Measurements from ENCODE around the gene ALDH7A1. TPM values are rescaled to one million over a fixed set of nuclear protein-coding genes. Genes with fewer than 3 reads are reported as not detected.
"Not testable (repeated sequence)": the region's sequence is repeated elsewhere in the genome, so short reads cannot be mapped to it uniquely, and the experiment has no call there.

ALDH7A1 gene
- total RNA-seq, 2 experiments from 2014 or later = 3.2 to 4.2 TPM

- no peaks in the 10 kb centered on the region for H3K27me3 Mint-ChIP-seq
- DNase-seq = no peak
- no peaks in the 10 kb centered on the region for H3K36me3 Mint-ChIP-seq
- no peaks in the 10 kb centered on the region for H3K4me1 Mint-ChIP-seq
- no peak for ATAC-seq (ENCODE audit: low read depth)
- H3K4me3 Mint-ChIP-seq = no peak overlapping the region
- H3K27ac Mint-ChIP-seq = no peak overlapping the region
- POLR2A ChIA-PET = no interaction called here
- no peaks in the 10 kb centered on the region for H3K9me3 Mint-ChIP-seq
Observed at GRCh38 chr5:126579716-126580115, 15.3 kb downstream of the ALDH7A1 start.

GRCh38 chr5:126577415-126577814 is 17.6 kb downstream of the ALDH7A1 start:
- H3K36me3 Mint-ChIP-seq = no peaks in the 10 kb centered on the region
- no peaks in the 10 kb centered on the region for H3K4me1 Mint-ChIP-seq
- ATAC-seq (ENCODE audit: low read depth) (no peak), DNase-seq (no peak)
- H3K27ac Mint-ChIP-seq = no peak overlapping the region
- POLR2A ChIA-PET = no interaction called here
- H3K27me3 Mint-ChIP-seq = no peaks in the 10 kb centered on the region
- no peak overlapping the region for H3K4me3 Mint-ChIP-seq
- H3K9me3 Mint-ChIP-seq = no peaks in the 10 kb centered on the region

DNA sequence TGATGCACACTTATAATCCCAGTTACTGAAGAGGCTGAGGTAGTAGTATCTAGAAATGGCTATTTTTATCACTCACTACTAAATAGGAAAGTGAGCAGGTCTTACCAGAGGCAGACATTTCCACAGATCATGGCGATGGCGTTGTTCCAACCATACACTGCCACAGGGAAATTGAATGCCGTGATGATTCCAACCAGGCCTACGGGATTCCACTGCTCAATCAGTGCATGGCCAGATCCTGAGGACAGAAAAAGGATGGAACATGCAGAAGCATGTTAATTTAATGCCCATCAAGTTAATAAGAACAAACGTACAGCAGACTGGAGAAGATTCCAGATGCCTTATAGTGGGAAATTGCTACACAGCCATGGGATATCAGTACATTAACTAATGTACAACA is 18.0 kb downstream of the ALDH7A1 start:
- H3K27ac Mint-ChIP-seq = no peak overlapping the region
- POLR2A ChIA-PET = no interaction called here
- no peaks in the 10 kb centered on the region for H3K36me3 Mint-ChIP-seq
- H3K27me3 Mint-ChIP-seq = no peaks in the 10 kb centered on the region
- no peaks in the 10 kb centered on the region for H3K9me3 Mint-ChIP-seq
- H3K4me3 Mint-ChIP-seq = no peak overlapping the region
- DNase-seq (no peak), ATAC-seq (ENCODE audit: low read depth) (no peak)
- no peaks in the 10 kb centered on the region for H3K4me1 Mint-ChIP-seq

DNA sequence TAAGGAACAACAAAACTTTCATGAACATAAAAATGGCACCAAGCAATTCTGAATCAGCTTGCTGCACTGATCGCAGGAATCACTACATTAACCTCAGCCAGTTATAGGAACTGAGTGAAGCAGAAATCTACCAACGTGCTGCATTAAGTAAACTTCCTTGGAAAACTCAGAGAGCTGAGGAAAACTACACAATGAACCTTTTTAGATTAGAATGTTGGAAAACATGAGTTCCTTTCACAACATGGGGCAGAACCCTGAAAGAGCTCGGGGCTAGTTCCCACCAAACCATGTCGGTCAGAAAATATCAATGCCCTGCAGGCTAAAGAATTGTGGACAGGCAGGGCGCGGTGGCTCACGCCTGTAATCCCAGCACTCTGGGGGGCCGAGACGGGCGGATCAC is 19.4 kb downstream of the ALDH7A1 start:
- no peaks in the 10 kb centered on the region for H3K4me1 Mint-ChIP-seq
- H3K27me3 Mint-ChIP-seq = no peaks in the 10 kb centered on the region
- POLR2A ChIA-PET = no interaction called here
- H3K4me3 Mint-ChIP-seq = no peak overlapping the region
- no peak overlapping the region for H3K27ac Mint-ChIP-seq
- no peaks in the 10 kb centered on the region for H3K36me3 Mint-ChIP-seq
- ATAC-seq (ENCODE audit: low read depth) (no peak), DNase-seq (no peak)
- no peaks in the 10 kb centered on the region for H3K9me3 Mint-ChIP-seq

DNA sequence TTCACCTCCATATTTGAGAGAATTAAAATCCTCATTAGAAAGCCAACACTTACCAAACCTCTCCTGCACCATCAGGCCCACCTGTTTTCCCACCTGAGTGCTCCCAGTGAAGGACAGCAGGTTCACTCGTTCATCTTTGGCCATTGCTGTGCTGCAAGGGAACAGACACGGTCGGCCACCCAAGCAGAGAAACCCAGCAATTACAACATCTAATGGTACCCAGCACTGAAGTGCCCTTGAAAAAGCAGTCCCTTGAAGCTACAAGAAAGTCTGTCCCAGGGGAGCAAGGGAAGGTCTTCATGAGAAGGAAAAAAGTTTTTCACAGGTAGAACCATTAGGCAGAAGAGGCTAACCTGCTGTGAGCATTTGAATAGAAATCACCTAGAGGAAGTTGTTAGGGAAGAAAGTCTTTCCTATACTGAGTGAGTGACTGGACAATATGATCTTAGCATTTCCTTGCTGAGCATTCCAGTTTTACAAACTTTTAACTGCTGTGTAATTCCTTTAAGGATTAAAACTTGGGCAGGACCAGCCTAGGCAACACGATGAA is 26.7 kb downstream of the ALDH7A1 start:
- no peaks in the 10 kb centered on the region for H3K36me3 Mint-ChIP-seq
- no peak for ATAC-seq (ENCODE audit: low read depth)
- no peaks in the 10 kb centered on the region for H3K4me1 Mint-ChIP-seq
- no peaks in the 10 kb centered on the region for H3K9me3 Mint-ChIP-seq
- H3K27ac Mint-ChIP-seq = no peak overlapping the region
- H3K4me3 Mint-ChIP-seq = no peak overlapping the region
- no peaks in the 10 kb centered on the region for H3K27me3 Mint-ChIP-seq
- DNase-seq = no peak
- POLR2A ChIA-PET = no interaction called here

DNA sequence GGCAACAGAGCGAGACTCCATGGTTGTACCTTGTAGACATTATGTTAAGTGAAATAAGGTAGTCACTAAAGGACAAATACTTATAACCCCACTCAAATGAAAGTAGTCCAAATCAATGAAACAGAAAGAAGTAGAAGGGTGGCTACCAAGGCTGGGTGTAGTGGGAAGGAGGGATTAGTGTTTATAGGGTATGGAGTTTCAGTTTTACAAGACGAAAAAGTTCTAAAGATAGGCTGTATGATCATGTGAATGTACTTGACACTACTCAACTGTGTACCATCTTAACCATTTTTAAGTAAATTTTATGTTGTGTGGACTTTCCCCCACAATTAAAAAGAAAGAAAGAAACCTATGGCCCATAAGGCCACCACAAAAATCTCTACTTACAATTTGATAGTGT is 32.2 kb downstream of the ALDH7A1 start:
- no peaks in the 10 kb centered on the region for H3K4me1 Mint-ChIP-seq
- ATAC-seq (ENCODE audit: low read depth) (no peak), DNase-seq (no peak)
- POLR2A ChIA-PET = no interaction called here
- no peaks in the 10 kb centered on the region for H3K9me3 Mint-ChIP-seq
- H3K4me3 Mint-ChIP-seq = no peak overlapping the region
- no peaks in the 10 kb centered on the region for H3K36me3 Mint-ChIP-seq
- H3K27me3 Mint-ChIP-seq = no peaks in the 10 kb centered on the region
- H3K27ac Mint-ChIP-seq = no peak overlapping the region

DNA sequence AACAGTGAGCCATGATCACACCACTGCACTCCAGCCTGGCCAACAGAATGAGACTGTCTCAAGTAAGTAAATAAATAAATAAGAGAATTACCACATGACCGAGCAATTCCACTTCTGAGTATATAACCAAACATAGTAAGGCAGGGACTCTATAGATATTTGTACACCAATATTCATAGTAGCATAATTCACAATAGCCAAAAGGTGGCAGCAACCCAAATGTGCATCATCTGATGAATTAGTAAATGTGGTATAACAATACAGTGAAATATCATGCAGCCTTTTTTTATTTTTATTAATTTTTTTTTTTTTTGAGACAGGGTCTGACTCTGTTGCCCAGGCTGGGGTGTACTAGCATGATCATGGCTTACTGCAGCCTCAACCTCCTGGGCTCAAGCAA is 33.1 kb downstream of the ALDH7A1 start:
- H3K4me3 Mint-ChIP-seq = no peak overlapping the region
- no peaks in the 10 kb centered on the region for H3K27me3 Mint-ChIP-seq
- no peaks in the 10 kb centered on the region for H3K4me1 Mint-ChIP-seq
- no peaks in the 10 kb centered on the region for H3K36me3 Mint-ChIP-seq
- H3K27ac Mint-ChIP-seq = no peak overlapping the region
- no peaks in the 10 kb centered on the region for H3K9me3 Mint-ChIP-seq
- POLR2A ChIA-PET = no interaction called here
- DNase-seq = no peak
- ATAC-seq (ENCODE audit: low read depth) = no peak

DNA sequence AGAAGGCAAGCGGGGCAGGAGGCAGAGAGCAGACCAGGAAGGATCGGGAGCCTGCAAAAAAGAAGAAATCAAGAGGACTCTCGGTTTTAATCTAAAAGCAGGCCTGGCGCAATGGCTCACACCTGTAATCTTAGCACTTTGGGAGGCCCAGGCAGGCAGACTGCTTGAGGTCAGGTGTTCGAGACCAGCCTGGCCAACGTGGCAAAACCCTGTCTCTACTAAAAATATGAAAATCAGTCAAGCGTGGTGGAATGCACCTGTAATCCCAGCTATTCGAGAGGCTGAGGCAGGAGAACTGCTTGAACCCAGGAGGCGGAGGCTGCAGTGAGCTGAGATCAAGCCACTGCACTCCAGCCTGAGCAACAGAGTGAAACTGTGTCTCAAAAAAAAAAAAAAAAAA is 39.9 kb downstream of the ALDH7A1 start:
- ATAC-seq (ENCODE audit: low read depth); H3K36me3 Mint-ChIP-seq; H3K4me3 Mint-ChIP-seq; H3K4me1 Mint-ChIP-seq; H3K27ac Mint-ChIP-seq; POLR2A ChIA-PET; H3K27me3 Mint-ChIP-seq; H3K9me3 Mint-ChIP-seq; DNase-seq: not testable (repeated sequence)

GRCh38 chr5:126552614-126553013 is 42.4 kb downstream of the ALDH7A1 start:
- Mint-ChIP-seq H3K36me3 (no peaks in the 10 kb centered on the region), H3K4me3 (no peak overlapping the region), H3K27me3 (no peaks in the 10 kb centered on the region), H3K27ac (no peak overlapping the region), H3K9me3 (no peaks in the 10 kb centered on the region), H3K4me1 (no peaks in the 10 kb centered on the region)
- DNase-seq (no peak), ATAC-seq (ENCODE audit: low read depth) (no peak)
- POLR2A ChIA-PET = no interaction called here

DNA sequence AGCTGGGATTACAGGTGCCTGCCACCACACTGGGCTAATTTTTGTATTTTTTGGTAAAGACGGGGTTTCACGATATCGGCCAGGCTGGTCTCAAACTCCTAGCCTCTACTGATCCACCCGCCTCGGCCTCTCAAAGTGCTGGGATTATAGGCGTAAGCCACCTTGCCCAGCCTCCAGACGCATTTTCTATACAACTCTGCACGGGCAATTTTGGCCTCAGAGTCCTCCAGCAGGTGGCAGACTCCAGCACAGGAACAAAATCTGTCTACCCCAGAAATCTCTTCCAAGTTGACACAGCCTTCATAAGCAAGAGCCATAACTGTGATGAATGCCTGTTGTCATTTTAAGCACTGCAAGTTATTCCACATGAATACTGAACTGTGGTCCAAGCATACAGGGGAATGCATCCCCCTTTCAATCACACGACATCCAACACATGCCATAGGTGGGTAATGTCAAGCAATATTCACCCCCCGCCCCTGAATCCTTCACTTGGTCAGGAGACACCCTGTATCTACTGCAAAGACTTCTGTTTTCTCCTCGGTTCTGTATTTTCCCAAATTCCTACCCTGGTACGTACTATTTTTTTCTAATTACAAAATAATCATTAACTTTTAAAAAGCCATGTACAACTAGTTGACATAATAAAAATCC is 50.8 kb downstream of the ALDH7A1 start:
- DNase-seq (peak; percentile 33), ATAC-seq (ENCODE audit: low read depth) (no peak)
- POLR2A ChIA-PET = interaction anchor here (0.7 kb wide), 1 partner anchor 42 kb away, joined by 3 read pairs; no protein-coding TSS in a partner anchor
- no peaks in the 10 kb centered on the region for H3K36me3 Mint-ChIP-seq
- peaks cover 2% of the 10 kb centered on the region for H3K27me3 Mint-ChIP-seq
- peaks cover 4% of the 10 kb centered on the region for H3K4me1 Mint-ChIP-seq
- H3K9me3 Mint-ChIP-seq = no peaks in the 10 kb centered on the region
- no peak overlapping the region for H3K4me3 Mint-ChIP-seq
- no peak overlapping the region for H3K27ac Mint-ChIP-seq

DNA sequence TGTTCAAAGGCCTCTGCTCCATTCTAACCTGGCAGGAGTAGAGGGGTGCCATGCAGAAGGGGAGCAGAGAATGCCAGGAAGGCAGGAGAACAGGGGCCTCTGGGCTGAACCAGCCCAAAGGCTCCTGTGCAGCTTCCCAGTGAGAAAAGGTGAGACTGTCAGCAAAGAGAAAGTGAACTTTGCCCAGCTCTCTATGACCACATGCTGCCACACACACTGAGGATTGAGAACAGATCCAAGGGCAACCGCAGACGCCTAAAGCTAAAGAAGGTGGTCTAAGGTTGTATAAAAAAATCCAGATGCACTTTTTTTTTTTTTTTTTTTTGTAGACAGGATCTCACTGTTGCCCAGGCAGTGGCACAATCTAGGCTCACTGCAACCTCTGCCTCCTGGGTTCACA is 51.4 kb downstream of the ALDH7A1 start:
- POLR2A ChIA-PET = interaction anchor here (0.7 kb wide), 1 partner anchor 42 kb away, joined by 3 read pairs; no protein-coding TSS in a partner anchor
- Mint-ChIP-seq H3K4me1 (peaks cover 4% of the 10 kb centered on the region), H3K27ac (no peak overlapping the region), H3K36me3 (no peaks in the 10 kb centered on the region), H3K4me3 (no peak overlapping the region), H3K9me3 (no peaks in the 10 kb centered on the region), H3K27me3 (peaks cover 2% of the 10 kb centered on the region)
- ATAC-seq (ENCODE audit: low read depth) (no peak), DNase-seq (no peak)

DNA sequence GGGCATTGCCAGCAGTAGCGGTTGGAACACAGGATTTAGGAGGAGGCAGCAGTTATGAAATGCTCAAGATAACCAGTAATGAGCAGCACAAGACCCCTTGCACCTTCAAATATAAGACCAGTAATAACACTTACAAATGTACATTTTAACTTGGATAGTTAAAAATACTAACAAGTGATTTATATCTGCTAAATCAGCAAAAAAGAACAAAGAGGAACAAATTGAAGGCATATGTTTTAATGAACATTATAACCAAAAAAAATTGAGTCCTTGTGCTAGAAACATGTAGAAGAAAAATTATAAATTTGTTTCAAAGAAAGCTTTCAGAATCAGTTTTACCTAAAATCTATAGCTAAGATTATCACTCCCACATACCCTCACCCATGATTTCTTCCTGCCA is 52.0 kb downstream of the ALDH7A1 start:
- Mint-ChIP-seq H3K4me1 (peaks cover 4% of the 10 kb centered on the region), H3K27ac (no peak overlapping the region), H3K4me3 (no peak overlapping the region), H3K27me3 (peaks cover 2% of the 10 kb centered on the region), H3K9me3 (no peaks in the 10 kb centered on the region), H3K36me3 (no peaks in the 10 kb centered on the region)
- ATAC-seq (ENCODE audit: low read depth) (no peak), DNase-seq (no peak)
- POLR2A ChIA-PET = no interaction called here

- POLR2A ChIA-PET = interaction anchor here (0.6 kb wide), 1 partner anchor 189 kb away, joined by 8 read pairs; no protein-coding TSS in a partner anchor
- Mint-ChIP-seq H3K27ac (no peak overlapping the region), H3K4me1 (peaks cover 4% of the 10 kb centered on the region), H3K27me3 (peaks cover 2% of the 10 kb centered on the region), H3K4me3 (no peak overlapping the region), H3K36me3 (no peaks in the 10 kb centered on the region), H3K9me3 (no peaks in the 10 kb centered on the region)
- no peak for ATAC-seq (ENCODE audit: low read depth)
- no peak for DNase-seq
Observed at GRCh38 chr5:126542441-126542840, 52.6 kb downstream of the ALDH7A1 start.

DNA sequence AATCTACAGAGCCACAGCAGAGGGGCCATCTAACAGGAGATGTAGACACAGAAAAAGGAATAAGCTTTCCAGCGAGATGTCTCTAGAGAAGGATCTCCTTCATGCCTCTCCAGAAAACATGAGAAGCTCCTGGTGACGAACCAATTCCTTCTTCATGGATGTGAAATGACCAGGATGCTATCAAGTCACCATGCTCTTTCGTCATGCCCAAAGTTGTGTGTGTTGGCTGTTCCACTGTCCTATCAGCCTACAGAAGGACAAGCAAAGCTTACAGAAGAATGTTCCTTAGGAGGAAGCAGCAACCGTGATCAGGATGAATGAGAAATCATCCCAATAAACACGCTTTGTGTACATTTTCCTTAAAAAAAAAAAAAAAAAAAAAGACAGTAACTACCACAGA is 54.4 kb downstream of the ALDH7A1 start:
- DNase-seq (no peak), ATAC-seq (ENCODE audit: low read depth) (no peak)
- no peak overlapping the region for H3K27ac Mint-ChIP-seq
- H3K27me3 Mint-ChIP-seq = peaks cover 2% of the 10 kb centered on the region
- H3K36me3 Mint-ChIP-seq = no peaks in the 10 kb centered on the region
- no peak overlapping the region for H3K4me3 Mint-ChIP-seq
- H3K4me1 Mint-ChIP-seq = peaks cover 4% of the 10 kb centered on the region
- H3K9me3 Mint-ChIP-seq = no peaks in the 10 kb centered on the region
- POLR2A ChIA-PET = no interaction called here

Data from activated naive CD8-positive, alpha-beta T cell treated with anti-CD3 and anti-CD28 coated beads, Interleukin-2, amount 10 ng/mL, durations not matched to agents 7 days and 5 days (primary cell).